Psoas muscle (tissue), 8 donors: ENCODE data around the gene KISS1R. TPM values are rescaled to one million over a fixed set of nuclear protein-coding genes. Genes with fewer than 3 reads are reported as not detected.

Source experiments
- ATAC-seq, 4 donors: fragments of 200-7000 bp; cut with Tn5 transposase; one replicate each; pipeline ENCODE4 v1.9.1; 2020; ENCODE audit warnings: moderate library complexity in 3 of 4, mild to moderate bottlenecking in 2 of 4
- DNase-seq, 2 donors: peaks; one replicate each; pipeline ENCODE4 v3.0.0-alpha.2; 2020
- H3K27ac ChIP-seq: fragments of 200-600 bp; one replicate; pipeline ENCODE4 v1.8.0; 2022
- H3K27me3 ChIP-seq, 3 donors: fragments of 200-600 bp in 1 of 3; one replicate each; pipeline versions ENCODE4 v1.6.1 to v1.8.0; 2013 to 2022; ENCODE audit warnings: low read length in 2 of 3, mild to moderate bottlenecking in 2 of 3, moderate library complexity in 1 of 3; ENCODE audit not compliant: insufficient read depth in 3 of 3
- H3K36me3 ChIP-seq, 2 donors: fragments of 200-600 bp in 1 of 2; one replicate each; pipeline versions ENCODE4 v1.6.1 to v1.8.0; 2013 to 2022; ENCODE audit warnings: low read depth in 1 of 2, mild to moderate bottlenecking in 1 of 2, moderate library complexity in 1 of 2; ENCODE audit not compliant: insufficient read depth in 1 of 2
- H3K4me1 ChIP-seq: fragments of 200-600 bp; one replicate; pipeline ENCODE4 v1.8.0; 2022
- H3K4me3 ChIP-seq: fragments of 200-600 bp; one replicate; pipeline ENCODE4 v1.8.0; 2022; ENCODE audit warnings: mild to moderate bottlenecking
- H3K9me3 ChIP-seq: fragments of 200-600 bp; one replicate; pipeline ENCODE4 v1.8.0; 2022
- CTCF ChIP-seq: fragments of 200-600 bp; IDR thresholded peaks from one replicate; pipeline ENCODE4 v1.8.0; 2022; ENCODE audit warnings: antibody characterized with exemption
- WGBS, 3 donors: extraction: QIAGEN DNeasy Blood & Tissue Kit; methylation state at CpG; one replicate each; pipeline versions ENCODE4 v1.1.6 to v1.1.7; 2013; 5-methylcytosine and 5-hydroxymethylcytosine counted together
- intact Hi-C, 2 donors: fragments of 100-400 bp; cut with DNase I; formaldehyde crosslinking; loops; one replicate each; pipeline versions ENCODE4 v1.11.0 to v1.14.2; 2022
- polyA plus RNA-seq, 3 donors: library from polyadenylated mRNA; stranded (reverse); fragments of 200-250 nt; gene quantifications; one replicate each; pipeline ENCODE4 v1.2.3, GENCODE V29; 2013
- total RNA-seq, 4 donors: library from RNA; stranded (reverse); fragmentation: NEBNext Ultra II Directional in 2 of 4; extraction: Animal tissue kit (Norgen Biotek cat#: 25700) in 2 of 4; gene quantifications; one replicate each; pipeline versions ENCODE4 v1.2.1 to v1.2.4, GENCODE V29; 2021 to 2023
- donor health status: healthy with polysubstance abuse.
- donor health status: DM: no; HTN: no; CAD: no; lungs with moderate emphysema.
- donor health status: Bipolar disorder and iron deficiency.
- donor health status: healthy.
- donor health status: DM: yes; HTN: yes; CAD: no.
- donor health status: DM: no; HTN: no; CAD: no.
- donor health status: DM: no; HTN: no; CAD: no.
- donor health status: DM: yes; HTN: yes; CAD: no.

Gene KISS1R
- total and polyA plus RNA-seq, 7 donors: 0.16 TPM; not detected in 6

GRCh38 chr19:882871-883497, 34.1 kb upstream of the KISS1R start:
- WGBS, 3 donors: 89 to 94% (median 93%) methylated on average over 16 to 30 of the region's 30 CpGs
- no peak for TF ChIP-seq CTCF
- DNase-seq (peak in 1 of 2 donors; percentile 39), ATAC-seq (no peak)
- Histone ChIP-seq H3K4me1 (no peaks in the 10 kb centered on the region), H3K9me3 (no peaks in the 10 kb centered on the region), H3K4me3 (no peak overlapping the region), H3K27ac (no peak overlapping the region), H3K36me3 (peaks cover 0 to 78% of the 10 kb centered on the region in 2 donors), H3K27me3 (no peaks in the 10 kb centered on the region)
- intact Hi-C loops: no loop called here

- ATAC-seq (peak in 2 of 4 donors; percentile 25 to 34), DNase-seq (peak in 1 of 2 donors; percentile 32)
- intact Hi-C loops: no loop called here
- H3K27ac ChIP-seq: no peak overlapping the region
- no peak overlapping the region for H3K4me3 ChIP-seq
- 88 to 94% (median 91%) methylated on average over 21 to 22 of the region's 22 CpGs for WGBS, 3 donors
- H3K4me1 ChIP-seq: no peaks in the 10 kb centered on the region
- TF ChIP-seq CTCF: no peak
- no peaks in the 10 kb centered on the region for H3K27me3 ChIP-seq
- peaks cover 0 to 85% of the 10 kb centered on the region in 2 donors for H3K36me3 ChIP-seq
- no peaks in the 10 kb centered on the region for H3K9me3 ChIP-seq
These were observed 33.4 kb upstream of the KISS1R start for GRCh38 chr19:883661-884211.

GRCh38 chr19:884420-885211, 32.5 kb upstream of the KISS1R start:
- no peaks in the 10 kb centered on the region for H3K4me1 ChIP-seq
- no peak for ATAC-seq
- no peaks in the 10 kb centered on the region for H3K27me3 ChIP-seq
- intact Hi-C loops: no loop called here
- no peak overlapping the region for H3K27ac ChIP-seq
- no peak for TF ChIP-seq CTCF
- peaks cover 4 to 91% of the 10 kb centered on the region in 2 donors for H3K36me3 ChIP-seq
- H3K4me3 ChIP-seq: no peak overlapping the region
- H3K9me3 ChIP-seq: no peaks in the 10 kb centered on the region
- 90 to 92% (median 91%) methylated on average over 42 to 51 of the region's 51 CpGs for WGBS, 3 donors
- DNase-seq: peak in 1 of 2 donors; percentile 46

- H3K27ac ChIP-seq: no peak overlapping the region
- peaks cover 9 to 92% of the 10 kb centered on the region in 2 donors for H3K36me3 ChIP-seq
- ATAC-seq (no peak), DNase-seq (peak in 1 of 2 donors; percentile 43)
- no peak for TF ChIP-seq CTCF
- no peaks in the 10 kb centered on the region for H3K9me3 ChIP-seq
- H3K4me1 ChIP-seq: no peaks in the 10 kb centered on the region
- WGBS, 3 donors: 95% methylated on average over 58 to 64 of the region's 64 CpGs
- H3K4me3 ChIP-seq: no peak overlapping the region
- H3K27me3 ChIP-seq: no peaks in the 10 kb centered on the region
- intact Hi-C loops: no loop called here
These were observed 31.5 kb upstream of the KISS1R start for GRCh38 chr19:885536-886224.
